ENCODE data around the gene TNIP2. TPM values are rescaled to one million over a fixed set of nuclear protein-coding genes. Genes with fewer than 3 reads are reported as not detected.
"Not testable (repeated sequence)": the region's sequence is repeated elsewhere in the genome, so short reads cannot be mapped to it uniquely, and the experiment has no call there.

The TNIP2 gene
- total RNA-seq, 8 experiments from 2014 or later, result 10.5 to 42.8 (median 19.1) TPM

DNA sequence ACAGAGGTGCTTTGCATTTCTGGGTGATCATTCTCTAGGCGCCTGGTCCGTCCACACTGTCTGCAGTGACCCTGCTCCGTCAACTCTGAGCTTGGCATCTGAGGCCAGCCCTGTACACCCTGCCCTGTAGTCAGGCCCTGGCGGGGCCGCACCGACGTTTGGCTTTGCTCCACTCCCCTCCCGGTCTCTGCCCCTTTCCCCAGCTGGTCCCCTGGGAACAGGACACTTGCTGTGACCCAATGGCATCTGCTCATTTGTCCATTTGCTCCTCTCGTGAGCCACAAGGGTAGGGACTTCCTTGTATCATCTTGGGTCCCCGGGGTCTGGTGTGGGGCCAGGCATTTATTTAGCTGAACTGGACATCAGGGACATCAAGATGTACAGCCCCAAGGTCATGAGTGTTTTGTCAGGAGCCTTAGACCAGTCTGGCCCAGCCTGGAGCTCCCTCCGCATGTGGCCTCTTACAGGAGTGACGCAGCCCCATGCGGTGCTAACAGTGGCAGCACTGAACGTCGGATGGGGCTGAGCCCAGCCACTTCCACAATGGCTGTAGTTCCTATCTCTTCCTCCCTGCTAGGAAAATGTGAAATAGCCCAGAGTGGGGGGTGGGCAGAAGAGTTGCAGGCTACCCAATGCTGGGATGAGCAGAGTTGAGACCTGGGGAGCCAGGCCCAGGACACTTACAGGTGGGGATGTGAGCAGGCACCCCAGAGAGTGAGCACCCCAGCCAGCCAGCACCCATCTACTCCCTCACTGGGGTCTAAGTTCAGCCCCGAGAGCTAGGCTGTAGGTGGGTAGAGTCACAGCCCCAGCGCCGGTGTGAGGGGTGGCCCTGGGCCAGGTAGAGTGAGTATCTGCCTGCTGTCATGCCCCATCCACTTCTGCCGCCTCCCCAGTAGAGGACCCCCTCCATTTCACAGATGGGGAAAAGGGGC is 34.7 kb upstream of the TNIP2 start:
- 44 to 100% (median 90%) methylated on average over 1 to 6 of the region's 19 CpGs; no CpG with 5 or more reads in 4 of the 10 experiments for WGBS, 10 experiments
- no peak overlapping the region for H3K27ac ChIP-seq
- in situ Hi-C loops (cut with MboI; ENCODE audit: low pct_unique_long_range_greater_than_20kb in 2 of 9, low sequenced_read_pairs in 9 of 9, unreplicated experiment in 9 of 9), result no loop called here

DNA sequence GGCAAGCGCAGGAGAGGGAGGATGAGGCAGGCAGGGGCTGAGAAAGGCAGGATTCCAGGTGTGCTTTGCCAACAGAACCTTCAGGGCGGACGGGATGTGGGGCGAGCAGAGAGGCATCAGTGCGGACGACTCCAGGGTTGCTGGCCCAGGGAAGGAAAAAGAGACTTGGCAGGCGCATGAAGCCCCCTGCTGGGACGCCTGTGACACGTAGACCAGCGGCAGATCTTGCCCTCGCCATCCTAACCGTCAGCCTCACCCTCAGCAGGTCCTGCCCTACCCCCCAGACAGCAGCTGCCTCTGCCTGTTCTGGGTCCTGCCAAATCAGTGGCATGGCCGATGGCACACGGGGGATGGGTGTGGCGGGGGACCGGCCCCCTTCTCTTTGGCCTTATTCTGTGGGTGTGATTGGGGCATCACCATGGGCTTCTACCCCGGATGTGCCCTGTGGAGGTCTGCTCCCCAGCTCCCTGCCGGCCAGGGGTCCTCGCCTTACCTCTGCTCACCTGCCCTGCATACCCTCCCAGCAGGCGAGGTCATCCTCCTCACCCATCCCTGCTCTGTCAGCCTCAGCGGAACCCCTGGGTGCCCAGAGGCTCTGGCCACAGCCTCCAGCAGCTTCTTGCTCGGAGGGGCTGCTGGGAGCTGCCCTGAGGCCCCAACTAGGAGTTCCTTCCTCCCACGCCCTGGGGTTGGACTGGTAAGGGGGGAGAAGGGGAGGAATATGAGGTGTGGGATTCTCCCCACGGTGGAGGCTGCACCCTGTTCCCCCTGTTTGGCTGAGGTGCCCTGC is 33.9 kb upstream of the TNIP2 start:
- WGBS, 10 experiments, result 40 to 100% (median 80%) methylated on average over 1 to 6 of the region's 24 CpGs; no CpG with 5 or more reads in 3 of the 10 experiments
- Histone ChIP-seq H3K4me3 (no peak overlapping the region), H3K4me1 (replicated peaks in 1 of 2) (peaks cover 17 to 29% of the 10 kb centered on the region in 2 donors), H3K27ac (no peak overlapping the region)
- no peak for ATAC-seq (replicated peaks in 6 of 8)
- in situ Hi-C loops (cut with MboI; ENCODE audit: low pct_unique_long_range_greater_than_20kb in 2 of 9, low sequenced_read_pairs in 9 of 9, unreplicated experiment in 9 of 9), result no loop called here

More for the DNA sequence above, 34.7 kb upstream of the TNIP2 start:
- ATAC-seq (replicated peaks in 6 of 8), result peak in 2 of 8 experiments; percentile 8 to 19
- Histone ChIP-seq H3K4me1 (replicated peaks in 1 of 2) (peaks cover 17 to 30% of the 10 kb centered on the region in 2 donors), H3K4me3 (no peak overlapping the region)

DNA sequence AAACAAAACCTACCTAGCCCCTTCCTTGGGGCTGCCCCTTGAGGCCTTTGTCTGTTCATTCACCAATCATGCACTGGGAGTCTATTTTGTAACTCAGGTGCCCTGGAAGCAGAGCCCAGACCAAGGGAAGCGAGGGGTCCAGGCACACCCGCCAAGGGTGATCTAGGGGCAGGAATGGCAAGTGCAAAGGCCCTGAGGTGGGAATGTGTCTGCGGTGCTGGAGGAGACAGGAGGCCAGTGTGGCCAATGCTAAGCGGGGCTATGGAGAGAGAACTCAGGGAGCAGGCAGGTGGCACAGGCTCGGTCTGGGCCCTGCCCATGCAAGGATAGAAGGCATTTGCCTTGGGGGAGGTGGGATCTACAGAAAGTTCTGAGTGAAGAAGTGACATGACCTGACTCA is 33.2 kb upstream of the TNIP2 start:
- WGBS, 10 experiments, result 80 to 100% (median 98%) methylated on average over 1 to 3 of the region's 5 CpGs; no CpG with 5 or more reads in 4 of the 10 experiments
- no peak overlapping the region for H3K4me3 ChIP-seq
- H3K27ac ChIP-seq, result no peak overlapping the region
- peaks cover 11 to 23% of the 10 kb centered on the region in 2 donors for H3K4me1 ChIP-seq (replicated peaks in 1 of 2)
- no peak for ATAC-seq (replicated peaks in 6 of 8)
- in situ Hi-C loops (cut with MboI; ENCODE audit: low pct_unique_long_range_greater_than_20kb in 2 of 9, low sequenced_read_pairs in 9 of 9, unreplicated experiment in 9 of 9), result no loop called here

DNA sequence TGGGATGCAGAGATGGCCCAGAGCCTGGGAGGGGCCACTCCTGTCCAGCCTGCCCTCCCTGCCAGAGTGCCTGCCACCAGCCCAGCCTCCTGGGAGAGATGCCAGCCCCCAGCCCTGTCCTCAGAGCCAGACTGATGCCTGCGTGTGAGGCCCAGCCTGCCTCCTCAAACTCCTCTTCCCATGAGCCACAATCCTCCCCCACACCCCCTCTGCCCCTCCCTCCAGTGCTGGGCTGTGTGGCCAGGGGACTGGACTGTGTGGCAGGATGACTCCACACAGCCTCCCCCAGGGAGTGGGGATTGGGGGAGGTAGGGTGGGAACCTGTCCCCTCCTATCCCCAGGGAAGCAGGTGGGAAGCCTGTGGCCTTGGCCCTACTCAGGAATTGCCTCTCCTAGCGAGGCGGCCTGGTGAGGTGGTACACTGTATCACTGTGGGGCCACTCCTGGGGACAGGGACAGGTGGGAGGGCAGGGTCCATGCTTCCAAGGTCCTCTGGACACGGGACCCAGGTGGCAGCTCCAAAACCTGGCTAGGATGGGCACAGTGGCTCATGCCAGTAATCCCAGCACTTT is 32.5 kb upstream of the TNIP2 start:
- in situ Hi-C loops (cut with MboI; ENCODE audit: low pct_unique_long_range_greater_than_20kb in 2 of 9, low sequenced_read_pairs in 9 of 9, unreplicated experiment in 9 of 9), result no loop called here
- Histone ChIP-seq H3K4me3 (no peak overlapping the region), H3K27ac (no peak overlapping the region), H3K4me1 (replicated peaks in 1 of 2) (peaks cover 4 to 15% of the 10 kb centered on the region in 2 donors)
- WGBS, 10 experiments, result 20 to 40% methylated on average over 1 of the region's 4 CpGs; no CpG with 5 or more reads in 8 of the 10 experiments
- peak; percentile 8 to 63 (median 23) for ATAC-seq (replicated peaks in 6 of 8)

- no CpG with 5 or more reads among the region's 7 CpGs for WGBS, 10 experiments
- in situ Hi-C loops (cut with MboI; ENCODE audit: low pct_unique_long_range_greater_than_20kb in 2 of 9, low sequenced_read_pairs in 9 of 9, unreplicated experiment in 9 of 9), result no loop called here
- Histone ChIP-seq H3K27ac (no peak overlapping the region), H3K4me1 (replicated peaks in 1 of 2) (peaks cover 2 to 13% of the 10 kb centered on the region in 2 donors), H3K4me3 (no peak overlapping the region)
- no peak for ATAC-seq (replicated peaks in 6 of 8)
Measured at GRCh38 chr4:2788101-2788500, 32.0 kb upstream of the TNIP2 start.

DNA sequence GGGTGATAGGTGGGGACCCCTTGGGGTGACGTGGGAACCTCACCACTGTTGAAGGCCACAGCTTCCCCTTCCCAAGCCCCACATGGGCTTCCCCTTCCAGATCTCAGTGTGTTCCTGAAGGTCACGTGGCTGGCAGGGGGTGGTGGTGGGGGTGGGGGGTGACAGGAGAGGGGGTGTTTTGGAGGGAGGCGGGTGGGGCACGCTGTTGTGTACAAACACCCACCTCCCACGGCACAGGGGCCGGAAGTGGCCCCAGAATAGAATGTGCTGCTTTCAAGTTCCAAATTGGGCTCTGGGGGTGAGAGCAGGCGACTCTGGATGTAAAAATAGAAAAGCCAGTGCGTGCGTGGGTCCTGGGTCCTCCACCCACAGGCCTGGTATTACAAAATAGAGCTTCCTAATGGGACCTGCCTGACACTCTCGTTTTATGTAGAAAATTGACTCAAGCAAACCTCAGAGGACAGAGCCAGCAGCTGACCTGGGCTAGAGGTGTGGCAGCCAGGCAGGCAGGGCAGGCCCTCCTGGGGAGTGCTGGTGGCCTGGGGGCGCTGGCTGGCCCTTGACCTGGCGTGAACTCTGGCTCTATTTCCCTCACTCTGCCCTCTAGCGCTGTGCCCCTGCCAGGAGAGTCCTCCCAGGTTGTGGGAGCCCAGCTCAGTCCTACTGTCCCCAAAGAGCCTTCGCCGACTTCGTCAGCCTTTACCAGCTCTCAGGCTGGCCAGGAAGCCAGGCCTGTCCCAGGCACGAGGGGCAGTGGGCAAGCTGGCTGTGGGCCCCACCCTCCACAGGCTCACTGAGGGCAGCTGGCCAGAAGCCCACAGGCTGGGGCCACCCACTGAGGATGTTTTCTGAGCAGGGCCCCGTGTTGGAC is 31.3 kb upstream of the TNIP2 start:
- in situ Hi-C loops (cut with MboI; ENCODE audit: low pct_unique_long_range_greater_than_20kb in 2 of 9, low sequenced_read_pairs in 9 of 9, unreplicated experiment in 9 of 9), result no loop called here
- no peak overlapping the region for H3K4me3 ChIP-seq
- 33 to 93% (median 73%) methylated on average over 1 to 6 of the region's 18 CpGs; no CpG with 5 or more reads in 4 of the 10 experiments for WGBS, 10 experiments
- peak in 2 of 8 experiments; percentile 45 to 55 for ATAC-seq (replicated peaks in 6 of 8)
- no peak overlapping the region for H3K27ac ChIP-seq
- peaks cover 2 to 10% of the 10 kb centered on the region in 2 donors for H3K4me1 ChIP-seq (replicated peaks in 1 of 2)

- ATAC-seq (replicated peaks in 6 of 8), result no peak
- in situ Hi-C loops (cut with MboI; ENCODE audit: low pct_unique_long_range_greater_than_20kb in 2 of 9, low sequenced_read_pairs in 9 of 9, unreplicated experiment in 9 of 9), result no loop called here
- Histone ChIP-seq H3K4me1 (replicated peaks in 1 of 2) (peaks cover 2 to 7% of the 10 kb centered on the region in 2 donors), H3K4me3 (no peak overlapping the region), H3K27ac (no peak overlapping the region)
- no CpG with 5 or more reads among the region's 9 CpGs for WGBS, 10 experiments
Measured at GRCh38 chr4:2786794-2787229, 30.7 kb upstream of the TNIP2 start.

DNA sequence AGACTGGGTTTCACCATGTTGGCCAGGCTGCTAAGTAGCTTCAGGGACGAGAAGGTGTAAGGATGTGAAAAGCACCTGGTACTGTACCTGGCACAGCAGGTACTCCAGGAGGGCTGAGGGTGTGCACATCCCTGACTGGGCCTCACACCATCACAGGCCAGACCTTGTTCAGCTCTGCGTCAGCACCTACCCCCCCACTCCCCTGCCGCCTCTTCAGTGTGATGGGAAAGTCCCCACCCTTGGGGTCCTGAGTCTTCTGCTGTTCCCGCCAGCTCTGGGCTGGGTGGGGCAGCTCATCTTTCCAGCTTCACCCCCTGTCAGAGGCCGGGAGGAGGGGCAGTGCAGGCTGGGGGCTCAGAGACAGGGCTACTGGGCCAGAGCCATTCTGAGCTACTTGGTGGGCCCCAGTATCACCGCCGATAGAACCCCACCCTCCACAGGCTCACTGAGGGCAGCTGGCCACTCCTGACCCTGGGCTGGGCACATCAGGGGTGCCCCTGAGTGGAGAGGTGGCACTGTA is 30.1 kb upstream of the TNIP2 start:
- no peak for ATAC-seq (replicated peaks in 6 of 8)
- Histone ChIP-seq H3K27ac (no peak overlapping the region), H3K4me1 (replicated peaks in 1 of 2) (peaks cover 0 to 7% of the 10 kb centered on the region in 2 donors), H3K4me3 (no peak overlapping the region)
- in situ Hi-C loops (cut with MboI; ENCODE audit: low pct_unique_long_range_greater_than_20kb in 2 of 9, low sequenced_read_pairs in 9 of 9, unreplicated experiment in 9 of 9), result no loop called here
- 58% methylated on average over 2 of the region's 7 CpGs; no CpG with 5 or more reads in 9 of the 10 experiments for WGBS, 10 experiments

DNA sequence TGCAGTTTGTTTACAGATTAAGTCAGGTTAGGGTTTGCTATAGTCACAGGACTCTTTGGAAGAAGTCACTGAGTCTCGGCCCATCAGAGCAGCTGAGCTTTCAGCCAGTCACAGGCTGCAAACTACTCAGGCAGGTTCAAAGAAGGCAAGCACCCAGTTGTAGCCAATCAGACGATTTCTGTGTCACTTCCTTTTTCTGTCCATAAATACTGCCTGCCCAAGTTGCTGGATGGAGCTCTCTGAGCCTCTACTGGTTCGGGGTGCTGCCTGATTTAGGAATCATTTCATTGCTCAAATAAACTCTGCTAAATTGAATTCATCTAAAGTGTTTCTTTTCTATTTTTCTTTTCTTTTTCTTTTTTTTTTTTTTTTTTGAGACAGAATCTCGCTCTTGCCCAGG is 29.5 kb upstream of the TNIP2 start:
- H3K27ac ChIP-seq, result no peak overlapping the region
- H3K4me3 ChIP-seq, result no peak overlapping the region
- 0 to 100% (median 53%) methylated on average over 1 to 4 of the region's 4 CpGs; no CpG with 5 or more reads in 2 of the 10 experiments for WGBS, 10 experiments
- in situ Hi-C loops (cut with MboI; ENCODE audit: low pct_unique_long_range_greater_than_20kb in 2 of 9, low sequenced_read_pairs in 9 of 9, unreplicated experiment in 9 of 9), result no loop called here
- ATAC-seq (replicated peaks in 6 of 8), result peak in 1 of 8 experiments; percentile 18
- H3K4me1 ChIP-seq (replicated peaks in 1 of 2), result peaks cover 0 to under 1% of the 10 kb centered on the region in 2 donors

- no peaks in the 10 kb centered on the region for H3K4me1 ChIP-seq (replicated peaks in 1 of 2)
- in situ Hi-C loops (cut with MboI; ENCODE audit: low pct_unique_long_range_greater_than_20kb in 2 of 9, low sequenced_read_pairs in 9 of 9, unreplicated experiment in 9 of 9), result no loop called here
- 8 to 100% (median 73%) methylated on average over 1 to 4 of the region's 4 CpGs for WGBS, 10 experiments
- no peak overlapping the region for H3K4me3 ChIP-seq
- no peak overlapping the region for H3K27ac ChIP-seq
- no peak for ATAC-seq (replicated peaks in 6 of 8)
Measured at GRCh38 chr4:2783790-2784189, 27.7 kb upstream of the TNIP2 start.

GRCh38 chr4:2781911-2782310 is 25.8 kb upstream of the TNIP2 start:
- no peak for ATAC-seq (replicated peaks in 6 of 8)
- Histone ChIP-seq H3K4me3 (no peak overlapping the region), H3K4me1 (replicated peaks in 1 of 2) (no peaks in the 10 kb centered on the region), H3K27ac (no peak overlapping the region)
- 42 to 96% (median 84%) methylated on average over 1 to 10 of the region's 10 CpGs; no CpG with 5 or more reads in 2 of the 10 experiments for WGBS, 10 experiments
- in situ Hi-C loops (cut with MboI; ENCODE audit: low pct_unique_long_range_greater_than_20kb in 2 of 9, low sequenced_read_pairs in 9 of 9, unreplicated experiment in 9 of 9), result no loop called here

- H3K4me3 ChIP-seq; H3K4me1 ChIP-seq (replicated peaks in 1 of 2); ATAC-seq (replicated peaks in 6 of 8); in situ Hi-C loops (cut with MboI; ENCODE audit: low pct_unique_long_range_greater_than_20kb in 2 of 9, low sequenced_read_pairs in 9 of 9, unreplicated experiment in 9 of 9); H3K27ac ChIP-seq: not testable (repeated sequence)
- 60 to 81% (median 68%) methylated on average over 1 to 5 of the region's 5 CpGs; no CpG with 5 or more reads in 4 of the 10 experiments for WGBS, 10 experiments
Measured at GRCh38 chr4:2780643-2781042, 24.5 kb upstream of the TNIP2 start.

All from motor neuron (in vitro differentiated cells).